ENCODE data around the gene RNF144B.

DNA sequence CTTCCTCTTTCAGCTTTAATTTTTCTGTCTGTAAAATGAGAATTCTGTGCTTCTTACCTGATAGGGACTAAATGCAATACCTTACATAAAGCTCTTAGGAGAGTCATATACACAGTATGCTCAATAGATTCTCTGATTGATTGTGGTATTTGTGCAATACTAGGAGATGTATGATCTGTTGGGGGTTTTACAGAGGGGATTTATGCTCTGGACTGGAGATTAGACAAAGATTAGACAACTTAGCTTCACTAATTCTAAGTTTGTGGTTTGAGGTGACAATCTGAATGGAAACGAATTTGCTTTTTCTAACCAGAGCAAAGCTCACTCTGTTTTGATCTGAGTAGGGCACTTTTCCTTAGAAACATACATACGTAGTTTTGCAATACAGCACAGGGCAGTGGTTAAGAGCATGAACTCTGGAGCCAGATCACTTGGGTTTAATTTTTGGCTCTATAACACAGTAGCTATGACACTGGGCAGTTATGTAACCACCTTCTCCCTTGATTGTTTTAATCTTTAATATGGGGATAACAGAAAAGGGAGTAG, 126.2 kb downstream of the RNF144B start:
- TF ChIP-seq, protein P1, sequence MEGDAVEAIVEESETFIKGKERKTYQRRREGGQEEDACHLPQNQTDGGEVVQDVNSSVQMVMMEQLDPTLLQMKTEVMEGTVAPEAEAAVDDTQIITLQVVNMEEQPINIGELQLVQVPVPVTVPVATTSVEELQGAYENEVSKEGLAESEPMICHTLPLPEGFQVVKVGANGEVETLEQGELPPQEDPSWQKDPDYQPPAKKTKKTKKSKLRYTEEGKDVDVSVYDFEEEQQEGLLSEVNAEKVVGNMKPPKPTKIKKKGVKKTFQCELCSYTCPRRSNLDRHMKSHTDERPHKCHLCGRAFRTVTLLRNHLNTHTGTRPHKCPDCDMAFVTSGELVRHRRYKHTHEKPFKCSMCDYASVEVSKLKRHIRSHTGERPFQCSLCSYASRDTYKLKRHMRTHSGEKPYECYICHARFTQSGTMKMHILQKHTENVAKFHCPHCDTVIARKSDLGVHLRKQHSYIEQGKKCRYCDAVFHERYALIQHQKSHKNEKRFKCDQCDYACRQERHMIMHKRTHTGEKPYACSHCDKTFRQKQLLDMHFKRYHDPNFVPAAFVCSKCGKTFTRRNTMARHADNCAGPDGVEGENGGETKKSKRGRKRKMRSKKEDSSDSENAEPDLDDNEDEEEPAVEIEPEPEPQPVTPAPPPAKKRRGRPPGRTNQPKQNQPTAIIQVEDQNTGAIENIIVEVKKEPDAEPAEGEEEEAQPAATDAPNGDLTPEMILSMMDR (conservative IDR thresholded peaks at IDR 0.05), result no peak
- no peak for TF ChIP-seq EZH2 (IDR thresholded peaks at IDR 0.05; ENCODE audit: low read depth)

Measured in PC-9 (cell line).